ENCODE data around the gene MTUS2.

GRCh38 chr13:29281932-29282495 lies 461.9 kb downstream of the MTUS2 start:
- TF ChIP-seq POLR2A (IDR thresholded peaks at IDR 0.05; ENCODE audit: extremely low read depth, insufficient read length) (no peak), CTCF (IDR thresholded peaks at IDR 0.05; ENCODE audit: low read depth, low read length) (no peak), MYC (IDR thresholded peaks at IDR 0.05; ENCODE audit: low read depth, low read length) (no peak)
